Liver (tissue), 9 donors: ENCODE data around the gene TMEM87A. TPM values are rescaled to one million over a fixed set of nuclear protein-coding genes. Genes with fewer than 3 reads are reported as not detected.

Experiments
- DNase-seq: peaks from one replicate; pipeline ENCODE4 v3.0.0-alpha.2; 2017; ENCODE audit warnings: low spot score
- H3K27ac ChIP-seq, 2 donors: one replicate each; pipeline ENCODE4 v1.7.0; 2013; ENCODE audit warnings: inconsistent platforms in 2 of 2, low read length in 2 of 2, control low read depth in 1 of 2, low read depth in 1 of 2, mild to moderate bottlenecking in 1 of 2
- H3K27me3 ChIP-seq, 4 donors: one replicate each; pipeline versions ENCODE4 v1.6.1 to v1.7.0; 2013; ENCODE audit warnings: low read length in 3 of 4, inconsistent platforms in 1 of 4, mild to moderate bottlenecking in 1 of 4, moderate library complexity in 1 of 4; ENCODE audit not compliant: control insufficient read depth in 4 of 4, insufficient read depth in 4 of 4
- H3K36me3 ChIP-seq, 4 donors: one replicate each; pipeline versions ENCODE4 v1.6.1 to v1.7.0; 2013; ENCODE audit warnings: low read length in 3 of 4, mild to moderate bottlenecking in 3 of 4, low read depth in 1 of 4, moderate library complexity in 1 of 4; ENCODE audit not compliant: control insufficient read depth in 4 of 4, insufficient read depth in 3 of 4
- H3K4me1 ChIP-seq, 4 donors: one replicate each; pipeline versions ENCODE4 v1.6.1 to v1.7.0; 2013; ENCODE audit warnings: low read length in 3 of 4, mild to moderate bottlenecking in 3 of 4, moderate library complexity in 1 of 4; ENCODE audit not compliant: control insufficient read depth in 4 of 4, insufficient read depth in 4 of 4
- H3K4me3 ChIP-seq, 3 donors: one replicate each; pipeline versions ENCODE4 v1.6.1 to v1.7.0; 2013; ENCODE audit warnings: low read length in 3 of 3, control low read depth in 1 of 3, low read depth in 1 of 3, mild to moderate bottlenecking in 1 of 3
- H3K9ac ChIP-seq, 2 donors: one replicate each; pipeline ENCODE4 v1.7.0; 2013; ENCODE audit warnings: low read length in 2 of 2, mild to moderate bottlenecking in 2 of 2, moderate library complexity in 2 of 2, control low read depth in 1 of 2, low read depth in 1 of 2
- H3K9me3 ChIP-seq, 4 donors: one replicate each; pipeline versions ENCODE4 v1.6.1 to v1.7.0; 2013; ENCODE audit warnings: low read length in 3 of 4; ENCODE audit not compliant: control insufficient read depth in 4 of 4
- CTCF ChIP-seq: fragments of 150-350 bp; IDR thresholded peaks from 2 replicates; pipeline ENCODE4 v1.5.1; 2017; ENCODE audit warnings: improper control_type of control experiment, low read depth, low read length; ENCODE audit not compliant: missing input control
- EGR1 ChIP-seq, 2 donors: IDR thresholded peaks; 2 replicates each; pipeline ENCODE4 v1.6.1; 2016 to 2018; ENCODE audit warnings: antibody characterized with exemption in 2 of 2, low read depth in 2 of 2
- FOXA1 ChIP-seq: IDR thresholded peaks from 2 replicates; pipeline ENCODE4 v1.6.1; 2016; ENCODE audit warnings: antibody characterized with exemption
- FOXA2 ChIP-seq: IDR thresholded peaks from 2 replicates; pipeline ENCODE4 v1.6.1; 2016; ENCODE audit warnings: antibody characterized with exemption
- GABPA ChIP-seq, 2 donors: IDR thresholded peaks in 1 of 2; conservative IDR thresholded peaks in 1 of 2; 2 replicates each; pipeline ENCODE4 v1.6.1; 2016; ENCODE audit warnings: antibody characterized with exemption in 2 of 2, mild to moderate bottlenecking in 1 of 2, moderate library complexity in 1 of 2
- HNF4A ChIP-seq, 2 donors: conservative IDR thresholded peaks; 2 replicates each; pipeline ENCODE4 v1.6.1; 2016; ENCODE audit warnings: antibody characterized with exemption in 2 of 2, mild to moderate bottlenecking in 2 of 2
- HNF4G ChIP-seq: IDR thresholded peaks from 2 replicates; pipeline ENCODE4 v1.6.1; 2016; ENCODE audit warnings: antibody characterized with exemption
- JUND ChIP-seq, 2 donors: IDR thresholded peaks; 2 replicates each; pipeline ENCODE4 v1.6.1; 2016; ENCODE audit warnings: antibody characterized with exemption in 2 of 2
- NR2F2 ChIP-seq: IDR thresholded peaks from 2 replicates; pipeline ENCODE4 v1.6.1; 2016; ENCODE audit warnings: antibody characterized with exemption
- RAD21 ChIP-seq, 2 donors: IDR thresholded peaks; 2 replicates each; pipeline ENCODE4 v1.6.1; 2016; ENCODE audit warnings: antibody characterized with exemption in 2 of 2, mild to moderate bottlenecking in 2 of 2
- REST ChIP-seq: IDR thresholded peaks from 2 replicates; pipeline ENCODE4 v1.6.1; 2016; ENCODE audit warnings: antibody characterized with exemption, mild to moderate bottlenecking
- RXRA ChIP-seq, 2 donors: IDR thresholded peaks; 2 replicates each; pipeline ENCODE4 v1.6.1; 2017 to 2018; ENCODE audit warnings: antibody characterized with exemption in 2 of 2, mild to moderate bottlenecking in 1 of 2
- SP1 ChIP-seq: IDR thresholded peaks from 2 replicates; pipeline ENCODE4 v1.6.1; 2018; ENCODE audit warnings: antibody characterized with exemption, mild to moderate bottlenecking
- TAF1 ChIP-seq: conservative IDR thresholded peaks from 2 replicates; pipeline ENCODE4 v1.6.1; 2016; ENCODE audit warnings: antibody characterized with exemption, mild to moderate bottlenecking
- YY1 ChIP-seq: IDR thresholded peaks from 2 replicates; pipeline ENCODE4 v1.6.1; 2016; ENCODE audit warnings: antibody characterized with exemption, mild to moderate bottlenecking
- WGBS: extraction: QIAGEN DNeasy Blood & Tissue Kit; methylation state at CpG from one replicate; pipeline ENCODE4 v1.1.7; 2013; 5-methylcytosine and 5-hydroxymethylcytosine counted together
- polyA plus RNA-seq, 2 donors: library from polyadenylated mRNA; stranded (reverse) in 1 of 2; unstranded in 1 of 2; fragments of 200-250 nt in 1 of 2; fragments of >200 nt in 1 of 2; fragmentation: Nextera tagmentation in 1 of 2; extraction: Ambion mirVana in 1 of 2; gene quantifications; one replicate each; pipeline versions ENCODE4 v1.2.1 to v1.2.3, GENCODE V29; 2013 to 2015
- total RNA-seq, 2 donors: library from RNA; depleted of rRNA; stranded (reverse); fragments of >200 nt; gene quantifications; one replicate each; pipeline ENCODE4 v1.2.3, GENCODE V29; 2014
- TF ChIP-seq, protein P1 (sequence below): IDR thresholded peaks from 2 replicates; pipeline ENCODE4 v1.6.1; 2016; ENCODE audit warnings: antibody characterized with exemption
- TF ChIP-seq, protein P2 (sequence below): IDR thresholded peaks from 2 replicates; pipeline ENCODE4 v1.6.1; 2016; ENCODE audit warnings: antibody characterized with exemption
- donor health status: healthy.
- donor health status: healthy.
- donor health status: healthy.
- donor health status: healthy.
- donor health status: healthy.

Gene TMEM87A
- total and polyA plus RNA-seq, 4 donors: 9.2 to 27.3 (median 21.8) TPM

DNA sequence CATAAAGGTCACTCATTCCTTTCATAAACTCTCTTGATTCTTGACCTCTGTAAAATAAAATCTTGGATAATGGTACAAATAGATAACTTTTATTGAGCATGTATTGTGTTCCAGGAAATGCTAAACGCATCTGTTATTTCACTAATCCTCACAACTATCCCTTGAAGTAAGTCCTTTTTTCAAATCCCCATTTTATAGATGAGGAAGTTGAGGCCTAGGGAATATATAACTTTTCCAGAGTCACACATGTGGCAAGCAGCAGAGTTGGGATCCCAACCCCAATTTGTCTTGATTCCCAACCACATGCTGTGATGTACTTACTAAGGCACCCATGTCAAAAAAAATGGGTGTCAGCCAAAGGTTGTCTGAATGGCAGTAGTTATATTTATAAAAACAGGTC is 71.4 kb downstream of the TMEM87A start:
- Histone ChIP-seq H3K4me1 (peaks cover 0 to 6% (median 5%) of the 10 kb centered on the region in 4 donors), H3K4me3 (no peak overlapping the region), H3K9ac (no peak overlapping the region), H3K36me3 (peaks cover 3 to 19% (median 8%) of the 10 kb centered on the region in 4 donors), H3K27ac (no peak overlapping the region), H3K9me3 (no peaks in the 10 kb centered on the region), H3K27me3 (no peaks in the 10 kb centered on the region)
- DNase-seq: no peak
- TF ChIP-seq RAD21 (IDR thresholded peaks at IDR 0.05) (no peak), TAF1 (no peak), REST (no peak), FOXA1 (no peak), RXRA (IDR thresholded peaks at IDR 0.05) (no peak)
- TF ChIP-seq, protein P1, sequence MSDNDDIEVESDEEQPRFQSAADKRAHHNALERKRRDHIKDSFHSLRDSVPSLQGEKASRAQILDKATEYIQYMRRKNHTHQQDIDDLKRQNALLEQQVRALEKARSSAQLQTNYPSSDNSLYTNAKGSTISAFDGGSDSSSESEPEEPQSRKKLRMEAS: no peak
- 95% methylated on average over 1 of the region's 1 CpG for WGBS

GRCh38 chr15:42199126-42199525 is 74.1 kb downstream of the TMEM87A start:
- peaks cover 3 to 19% (median 8%) of the 10 kb centered on the region in 4 donors for H3K36me3 ChIP-seq
- H3K9me3 ChIP-seq: no peaks in the 10 kb centered on the region
- no peak overlapping the region for H3K27ac ChIP-seq
- no peak overlapping the region for H3K4me3 ChIP-seq
- DNase-seq: no peak
- no peaks in the 10 kb centered on the region for H3K4me1 ChIP-seq
- H3K9ac ChIP-seq: no peak overlapping the region
- WGBS: 86% methylated on average over 5 of the region's 5 CpGs
- TF ChIP-seq RAD21 (IDR thresholded peaks at IDR 0.05): no peak
- no peak for TF ChIP-seq GABPA (IDR thresholded peaks at IDR 0.05 in 1 of 2, conservative IDR thresholded peaks at IDR 0.05 in 1 of 2)
- no peak for TF ChIP-seq JUND (IDR thresholded peaks at IDR 0.05)
- no peak for TF ChIP-seq YY1
- no peak for TF ChIP-seq HNF4A (conservative IDR thresholded peaks at IDR 0.05)
- TF ChIP-seq, protein P2, sequence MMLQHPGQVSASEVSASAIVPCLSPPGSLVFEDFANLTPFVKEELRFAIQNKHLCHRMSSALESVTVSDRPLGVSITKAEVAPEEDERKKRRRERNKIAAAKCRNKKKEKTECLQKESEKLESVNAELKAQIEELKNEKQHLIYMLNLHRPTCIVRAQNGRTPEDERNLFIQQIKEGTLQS: no peak
- no peaks in the 10 kb centered on the region for H3K27me3 ChIP-seq

- H3K36me3 ChIP-seq: peaks cover 3 to 19% (median 8%) of the 10 kb centered on the region in 4 donors
- no peaks in the 10 kb centered on the region for H3K9me3 ChIP-seq
- WGBS: 100% methylated on average over 1 of the region's 1 CpG
- no peaks in the 10 kb centered on the region for H3K27me3 ChIP-seq
- no peak overlapping the region for H3K27ac ChIP-seq
- no peak overlapping the region for H3K4me3 ChIP-seq
- no peak for TF ChIP-seq EGR1 (IDR thresholded peaks at IDR 0.05; ENCODE audit: low read depth in 2 of 2)
- TF ChIP-seq JUND (IDR thresholded peaks at IDR 0.05): no peak
- no peak for TF ChIP-seq YY1
- TF ChIP-seq FOXA1: no peak
- no peak for TF ChIP-seq NR2F2
- TF ChIP-seq RAD21 (IDR thresholded peaks at IDR 0.05): no peak
- TF ChIP-seq, protein P2: no peak
- no peak for TF ChIP-seq CTCF
- no peak for TF ChIP-seq REST
- no peak for TF ChIP-seq RXRA (IDR thresholded peaks at IDR 0.05)
- TF ChIP-seq SP1: no peak
- TF ChIP-seq HNF4A (conservative IDR thresholded peaks at IDR 0.05): no peak
- TF ChIP-seq FOXA2: no peak
- TF ChIP-seq, protein P1: no peak
- TF ChIP-seq TAF1: no peak
- TF ChIP-seq GABPA (IDR thresholded peaks at IDR 0.05 in 1 of 2, conservative IDR thresholded peaks at IDR 0.05 in 1 of 2): no peak
- no peak for TF ChIP-seq HNF4G
- no peak for DNase-seq
- H3K4me1 ChIP-seq: no peaks in the 10 kb centered on the region
- no peak overlapping the region for H3K9ac ChIP-seq
Measured at GRCh38 chr15:42198516-42198915, 74.7 kb downstream of the TMEM87A start.
